Adipose tissue (tissue), 3 donors: ENCODE measurements around the gene VWDE. TPM values are rescaled to one million over a fixed set of nuclear protein-coding genes. Genes with fewer than 3 reads are reported as not detected.
"Not testable (repeated sequence)": the region's sequence is repeated elsewhere in the genome, so short reads cannot be mapped to it uniquely, and the experiment has no call there.

Experiments used
- H3K27ac ChIP-seq: one replicate; pipeline ENCODE4 v1.5.1; 2013; ENCODE audit warnings: low read depth, low read length
- WGBS, 3 donors: extraction: QIAGEN DNeasy Blood & Tissue Kit; methylation state at CpG; one replicate each; pipeline ENCODE4 v1.1.7; 2013; 5-methylcytosine and 5-hydroxymethylcytosine counted together
- polyA plus RNA-seq, 3 donors: library from polyadenylated mRNA; stranded (reverse); fragments of 200-250 nt; gene quantifications; one replicate each; pipeline ENCODE4 v1.2.3, GENCODE V29; 2013
- donor health status: healthy with polysubstance abuse.
- donor health status: Bipolar disorder and iron deficiency.
- donor health status: healthy.

Gene VWDE
- polyA plus RNA-seq, 3 donors, result 0.20 TPM; not detected in 2

DNA sequence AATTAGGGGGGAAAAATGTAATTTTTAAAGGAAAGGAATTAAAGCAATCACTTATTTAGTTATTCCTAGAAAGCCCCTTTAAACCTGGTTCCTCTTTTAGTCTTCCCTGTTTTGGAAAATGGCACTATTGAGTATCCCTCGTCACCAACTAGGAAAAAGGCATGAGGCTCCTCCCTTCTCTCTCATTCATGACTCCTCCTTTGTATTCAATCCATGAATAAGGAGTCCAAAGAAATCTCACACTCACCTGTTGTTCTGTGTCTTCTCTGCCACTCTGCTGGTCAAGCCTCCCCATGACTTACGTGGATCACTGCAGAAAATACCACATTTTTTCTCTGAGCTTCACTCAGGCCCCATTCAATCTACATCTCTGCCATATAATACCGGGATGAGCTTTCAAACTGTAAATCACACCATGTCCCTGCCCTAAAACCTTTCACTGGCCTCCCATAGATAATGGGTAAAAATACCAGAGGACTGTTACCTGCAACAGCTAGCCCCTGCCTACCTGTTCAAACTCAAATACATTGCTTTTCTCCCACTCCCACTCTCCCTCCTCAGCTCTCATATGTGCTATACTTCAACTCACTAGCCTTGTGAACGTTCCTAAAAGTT, 5.5 kb upstream of the VWDE start:
- no peak overlapping the region for H3K27ac ChIP-seq
- 64 to 73% (median 72%) methylated on average over 4 of the region's 4 CpGs for WGBS, 3 donors

DNA sequence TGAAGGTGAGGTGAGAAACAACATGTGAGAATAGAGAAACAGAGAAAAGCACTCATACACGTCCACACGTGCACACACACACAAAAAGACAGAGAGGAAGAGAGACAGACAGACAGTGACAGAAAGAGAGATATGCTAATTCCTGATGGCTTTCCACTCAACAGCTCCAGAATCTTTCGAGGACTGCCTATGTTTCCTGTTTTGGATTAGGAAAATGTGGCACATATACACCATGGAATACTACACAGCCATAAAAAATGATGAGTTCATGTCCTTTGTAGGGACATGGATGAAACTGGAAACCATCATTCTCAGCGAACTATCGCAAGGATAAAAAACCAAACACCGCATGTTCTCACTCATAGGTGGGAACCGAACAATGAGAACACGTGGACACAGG, 4.0 kb upstream of the VWDE start:
- 85 to 96% (median 91%) methylated on average over 6 to 8 of the region's 8 CpGs for WGBS, 3 donors

DNA sequence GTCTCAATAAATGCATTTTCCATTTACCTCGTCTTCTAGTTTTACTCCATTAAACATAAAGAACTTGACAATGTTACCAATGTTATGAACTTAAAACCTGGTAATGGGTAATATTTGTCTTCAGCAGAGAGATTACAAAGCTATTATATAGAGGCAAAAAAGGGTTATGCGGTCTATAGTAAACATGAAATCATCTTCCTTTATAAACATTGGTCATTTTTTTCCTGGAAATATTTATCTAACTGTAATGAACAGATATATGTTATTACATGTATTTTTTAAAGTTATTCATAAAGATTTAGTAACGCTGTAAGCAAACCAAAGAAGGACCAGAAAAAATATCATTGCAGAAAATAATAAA, 1.3 kb downstream of the VWDE start:
- 72 to 87% (median 84%) methylated on average over 3 of the region's 3 CpGs for WGBS, 3 donors
- no peak overlapping the region for H3K27ac ChIP-seq

More for the DNA sequence above, 4.0 kb upstream of the VWDE start:
- H3K27ac ChIP-seq, result not testable (repeated sequence)

DNA sequence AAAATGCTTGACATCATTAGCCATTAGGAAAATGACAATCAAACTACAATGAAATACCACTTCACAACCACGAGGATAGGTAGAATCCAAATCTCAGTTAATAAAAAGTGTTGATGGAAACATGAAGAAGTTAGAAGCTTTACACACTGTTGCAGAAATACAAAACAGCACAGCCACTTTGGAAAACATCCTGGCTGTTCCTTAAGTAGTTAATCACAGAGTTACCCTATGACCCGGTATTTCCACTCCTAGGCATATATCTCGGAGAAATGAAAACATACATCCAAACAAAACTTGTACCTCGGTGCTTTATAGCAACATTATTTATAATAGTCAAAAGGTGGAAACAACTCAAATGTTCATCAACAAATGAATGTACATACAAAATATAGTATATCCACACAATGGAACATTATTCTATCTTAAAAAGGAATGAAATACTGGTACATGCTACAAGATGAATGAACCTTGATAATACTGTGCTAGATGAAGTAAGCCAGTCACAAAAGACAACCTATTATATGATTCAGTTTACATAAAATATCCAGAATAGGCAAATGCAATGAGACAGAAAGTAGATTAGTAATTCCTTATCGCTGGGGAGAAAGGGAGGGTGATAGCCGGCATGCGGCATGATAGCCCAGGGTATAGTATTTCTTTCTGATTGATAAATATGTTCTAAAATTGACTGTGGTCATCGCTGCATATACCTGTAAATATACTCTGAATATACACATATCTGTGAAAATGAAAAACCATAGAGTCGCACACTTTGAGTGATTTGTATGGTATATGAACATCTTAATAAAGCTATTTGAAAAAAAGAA, 1.9 kb downstream of the VWDE start:
- H3K27ac ChIP-seq, result no peak overlapping the region

DNA sequence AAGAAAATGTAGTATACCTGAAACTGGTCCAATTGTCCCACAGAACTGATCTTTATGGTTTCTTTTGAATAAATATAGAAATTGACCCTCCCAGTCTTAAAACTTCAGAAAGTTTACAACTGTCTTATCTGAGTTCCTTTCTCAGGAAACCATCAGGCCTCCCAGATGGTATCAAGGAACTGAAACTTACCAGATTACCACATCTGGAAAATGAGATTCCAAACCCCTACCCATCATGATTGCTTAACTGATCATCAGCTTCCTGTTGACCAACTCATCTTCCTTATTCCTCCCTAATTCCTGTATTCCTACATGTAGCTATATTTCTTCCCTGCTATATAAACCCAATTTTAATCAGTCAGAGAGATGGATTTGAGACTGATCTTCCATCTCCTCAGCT, 5.5 kb downstream of the VWDE start:
- no peak overlapping the region for H3K27ac ChIP-seq

More for the DNA sequence above, 1.9 kb downstream of the VWDE start:
- 77 to 83% (median 82%) methylated on average over 9 of the region's 9 CpGs for WGBS, 3 donors

DNA sequence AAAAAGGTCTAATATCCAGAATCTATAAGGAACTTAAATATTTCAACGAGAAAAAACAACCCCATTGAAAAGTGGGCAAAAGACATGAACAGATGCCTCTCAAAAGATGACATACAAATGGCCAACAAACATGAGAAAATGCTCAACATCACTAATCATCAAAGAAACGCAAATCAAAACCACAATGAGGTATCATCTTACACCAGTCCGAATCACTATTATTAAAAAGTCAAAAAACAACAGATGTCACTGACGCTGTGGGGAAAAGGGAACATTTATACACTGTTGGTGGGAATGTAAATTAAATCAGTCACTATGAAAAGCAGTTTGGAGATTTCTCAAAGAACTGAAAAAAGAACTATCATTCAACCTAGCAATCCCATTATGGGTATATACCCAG, 6.0 kb downstream of the VWDE start:
- no peak overlapping the region for H3K27ac ChIP-seq
- 87 to 97% (median 93%) methylated on average over 4 of the region's 4 CpGs for WGBS, 3 donors

DNA sequence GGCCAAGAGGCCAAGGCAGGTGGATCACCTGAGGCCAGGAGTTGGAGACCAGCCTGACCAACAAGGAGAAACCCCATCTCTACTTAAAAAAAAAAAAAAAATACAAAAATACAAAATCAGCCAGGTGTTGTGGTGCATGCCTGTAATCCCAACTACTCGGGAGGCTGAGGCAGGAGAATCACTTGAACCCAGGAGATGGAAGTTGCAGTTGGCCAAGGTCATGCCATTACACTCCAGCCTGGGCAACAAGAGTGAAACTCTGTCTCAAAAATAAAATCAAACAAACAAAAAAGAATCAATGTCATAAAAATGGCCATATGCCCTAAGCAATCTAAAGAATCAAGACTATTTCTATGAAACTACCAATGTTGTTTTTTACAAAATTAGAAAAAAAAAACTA, 7.0 kb downstream of the VWDE start:
- WGBS, 3 donors, result 81 to 92% (median 85%) methylated on average over 1 of the region's 1 CpG

DNA sequence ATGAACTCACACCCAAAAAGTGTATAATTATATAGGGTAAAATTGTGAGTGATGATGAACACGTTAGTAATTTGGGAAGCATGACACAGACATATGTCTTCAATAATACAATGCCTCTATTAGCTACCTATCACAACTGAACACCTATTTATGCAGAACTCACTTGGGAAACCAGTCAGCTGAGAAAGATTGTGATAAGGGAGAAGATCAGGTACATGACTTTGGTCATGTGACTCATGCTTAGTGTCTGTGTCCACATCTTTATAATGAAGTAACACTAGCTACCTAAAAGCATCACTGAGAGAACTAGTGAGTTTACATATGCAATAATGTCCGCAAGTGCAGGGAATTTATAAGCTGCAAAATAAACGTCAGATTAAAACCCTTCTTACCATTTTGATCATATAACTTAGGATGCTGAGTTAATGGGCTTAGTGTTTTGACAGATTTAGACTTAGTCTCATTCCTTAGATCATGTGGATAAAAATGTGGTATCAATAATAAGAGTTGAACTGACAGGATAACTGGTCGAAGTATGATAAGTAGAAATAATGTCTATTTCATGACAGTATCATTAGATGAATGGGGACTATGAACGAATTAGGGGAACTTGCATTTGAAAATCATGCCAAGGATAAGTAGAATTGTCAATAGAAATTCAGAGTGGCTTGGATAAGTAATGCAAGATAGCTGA, 11.6 kb downstream of the VWDE start:
- 58 to 83% (median 74%) methylated on average over 5 of the region's 5 CpGs for WGBS, 3 donors
- no peak overlapping the region for H3K27ac ChIP-seq

More for the DNA sequence above, 7.0 kb downstream of the VWDE start:
- not testable (repeated sequence) for H3K27ac ChIP-seq

DNA sequence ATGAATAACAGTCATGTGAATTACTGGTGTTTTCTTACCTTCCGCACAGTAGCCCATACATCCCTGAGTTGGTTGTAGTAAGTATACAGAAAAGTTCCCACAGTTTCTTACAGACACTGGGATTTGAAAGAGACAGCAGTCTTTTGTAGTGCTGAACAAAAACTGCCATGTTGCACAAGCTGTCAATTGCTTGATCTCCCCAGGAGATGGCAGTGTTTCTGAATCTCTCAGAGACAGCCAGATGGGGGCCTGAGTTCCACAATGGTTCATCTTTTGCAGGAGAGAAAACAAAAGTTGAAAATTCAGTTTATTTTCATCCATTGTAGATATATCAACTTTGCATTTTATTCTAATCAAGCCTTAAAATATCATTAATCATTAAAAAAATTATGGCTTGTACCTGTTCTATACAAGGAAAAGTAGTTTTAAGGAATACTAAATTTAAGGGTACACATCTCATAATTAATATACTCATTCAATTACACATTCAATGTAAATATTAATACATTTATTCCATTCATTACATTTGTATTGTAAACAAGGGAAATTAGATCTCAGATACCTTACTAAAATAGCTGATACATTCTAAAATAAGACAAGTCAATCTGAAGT, 14.5 kb downstream of the VWDE start:
- H3K27ac ChIP-seq, result no peak overlapping the region
- 59 to 87% (median 73%) methylated on average over 1 of the region's 1 CpG for WGBS, 3 donors

DNA sequence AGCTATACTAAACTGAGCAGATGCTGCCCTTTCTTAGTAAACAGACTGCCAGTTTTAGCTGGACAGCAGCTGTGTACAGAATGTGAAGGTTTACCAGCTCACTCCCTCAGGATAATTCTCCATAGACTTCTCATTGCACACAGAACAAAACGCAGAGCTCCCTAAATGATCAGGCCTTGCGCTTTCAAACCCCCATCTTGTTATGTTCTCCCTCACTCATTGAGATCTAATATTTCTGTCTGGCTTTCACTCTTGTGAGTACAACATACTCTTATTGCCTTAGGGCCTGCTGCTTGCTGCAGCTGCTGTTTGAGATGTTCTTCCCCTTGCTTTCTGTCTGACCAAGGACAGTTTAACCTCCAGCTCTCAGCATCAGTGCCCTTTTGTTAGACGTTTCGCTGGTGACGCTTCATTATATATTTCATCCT, 17.3 kb downstream of the VWDE start:
- WGBS, 3 donors, result 76 to 87% (median 85%) methylated on average over 5 of the region's 5 CpGs
- H3K27ac ChIP-seq, result no peak overlapping the region

DNA sequence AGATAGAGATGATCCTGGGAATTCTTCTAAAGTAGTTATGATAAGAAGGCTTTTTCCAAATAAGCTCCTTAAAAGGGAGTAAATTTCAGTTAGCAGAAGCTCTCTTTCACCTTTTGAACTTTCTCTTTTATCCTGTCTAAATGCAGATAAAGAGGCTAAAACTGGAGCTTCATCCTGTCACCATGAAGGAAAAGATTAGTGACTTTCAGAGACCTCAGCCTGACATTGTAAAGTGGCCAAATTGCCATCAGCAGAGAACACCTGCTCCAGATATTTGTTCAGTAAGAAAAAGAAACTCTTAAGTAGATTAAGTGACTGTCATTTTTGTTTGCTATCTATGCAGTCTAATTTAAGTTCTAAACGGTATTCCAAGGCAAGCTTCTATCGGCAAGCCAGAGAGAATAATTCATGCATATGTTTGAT, 18.3 kb downstream of the VWDE start:
- H3K27ac ChIP-seq, result no peak overlapping the region
- 20 to 53% (median 41%) methylated on average over 2 of the region's 2 CpGs for WGBS, 3 donors

DNA sequence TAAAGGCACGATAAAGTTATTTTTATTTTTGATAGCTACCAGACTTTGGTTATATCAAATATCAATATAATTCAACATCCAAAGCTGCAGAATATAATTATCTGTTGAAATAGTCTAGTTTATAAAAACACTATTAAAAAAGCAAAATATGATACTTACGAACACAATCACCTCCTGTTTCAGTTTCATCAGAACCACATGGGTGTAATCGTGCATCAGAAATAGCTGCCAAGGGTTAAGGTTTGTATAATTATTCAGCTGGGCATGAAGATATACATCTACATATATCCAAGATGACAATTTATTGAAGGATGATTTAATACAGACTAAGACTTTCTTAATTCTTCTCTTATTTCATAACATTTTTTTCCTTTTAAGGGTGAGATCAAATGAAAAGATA, 20.3 kb downstream of the VWDE start:
- 78 to 90% (median 83%) methylated on average over 3 of the region's 3 CpGs for WGBS, 3 donors

DNA sequence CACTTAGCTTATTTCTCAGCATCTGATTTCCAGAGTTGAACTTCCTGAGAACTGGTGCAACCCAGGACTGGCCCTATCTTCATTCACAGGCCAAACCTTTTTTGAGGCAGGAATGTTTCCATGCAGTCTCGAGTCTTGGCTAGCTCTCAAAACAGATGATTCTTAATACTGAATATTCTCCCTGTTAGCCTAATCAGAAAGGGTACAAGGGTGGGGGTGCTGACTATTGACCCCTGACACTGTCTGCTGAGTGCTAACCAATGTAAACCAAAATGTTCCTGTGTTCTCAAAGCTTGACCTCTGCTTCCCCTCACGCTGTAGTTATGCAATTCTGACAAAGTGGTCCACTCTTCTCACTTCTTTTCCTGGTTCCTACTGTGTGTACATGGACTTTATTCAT, 25.3 kb downstream of the VWDE start:
- 58 to 70% (median 65%) methylated on average over 2 of the region's 2 CpGs for WGBS, 3 donors
- H3K27ac ChIP-seq, result no peak overlapping the region

More for the DNA sequence above, 20.3 kb downstream of the VWDE start:
- no peak overlapping the region for H3K27ac ChIP-seq

DNA sequence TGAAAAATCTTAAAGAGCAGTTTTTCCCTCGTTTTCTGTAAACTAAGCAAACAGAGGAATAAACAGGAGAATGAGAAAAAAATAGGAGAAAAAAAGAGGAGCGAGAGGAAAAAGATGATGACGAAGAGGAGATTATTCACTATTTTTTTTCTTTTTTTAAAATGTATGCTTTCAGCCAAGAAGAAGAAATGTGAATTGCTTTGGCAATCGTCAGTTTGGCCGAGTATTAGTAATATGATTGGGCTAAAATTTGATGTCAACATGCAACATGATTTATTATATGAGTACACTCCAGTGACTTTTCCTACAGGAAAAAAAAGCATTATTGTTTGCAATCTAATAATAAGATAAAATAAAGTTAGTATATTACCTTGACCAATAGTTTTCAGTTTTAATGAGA, 26.3 kb downstream of the VWDE start:
- no peak overlapping the region for H3K27ac ChIP-seq
- 65 to 76% (median 72%) methylated on average over 5 of the region's 5 CpGs for WGBS, 3 donors

DNA sequence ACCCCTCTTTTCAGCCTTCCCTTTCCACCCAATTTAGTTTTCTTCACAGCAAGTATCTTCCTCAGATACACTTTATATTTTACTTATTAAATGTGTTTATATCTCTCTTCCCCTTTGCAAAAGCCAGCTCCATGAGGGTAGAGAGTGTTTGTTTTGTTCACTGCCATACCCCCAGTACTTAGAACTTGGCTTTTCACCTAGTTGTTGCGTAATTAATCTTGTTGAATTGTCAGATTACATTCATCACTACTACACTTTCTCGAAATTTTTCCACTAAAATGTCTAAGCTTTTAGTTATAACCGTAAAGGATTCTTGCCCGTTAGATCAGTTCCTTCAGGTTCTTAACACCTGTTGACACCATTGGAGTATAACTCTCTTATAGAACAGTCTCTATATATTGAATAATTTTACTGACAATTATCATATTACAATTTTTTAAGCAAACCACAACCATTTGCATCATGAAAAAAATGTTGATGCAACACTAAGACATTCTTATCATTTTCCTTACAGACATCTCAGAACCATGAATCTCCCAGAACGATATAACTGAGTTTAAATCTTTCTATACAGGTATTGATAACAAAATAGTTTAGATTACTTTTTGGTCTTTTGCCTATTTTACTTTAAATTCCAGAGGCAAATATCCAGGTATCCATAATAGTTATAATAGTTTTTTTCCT, 29.9 kb downstream of the VWDE start:
- 68 to 77% (median 72%) methylated on average over 5 of the region's 5 CpGs for WGBS, 3 donors
- H3K27ac ChIP-seq, result no peak overlapping the region

DNA sequence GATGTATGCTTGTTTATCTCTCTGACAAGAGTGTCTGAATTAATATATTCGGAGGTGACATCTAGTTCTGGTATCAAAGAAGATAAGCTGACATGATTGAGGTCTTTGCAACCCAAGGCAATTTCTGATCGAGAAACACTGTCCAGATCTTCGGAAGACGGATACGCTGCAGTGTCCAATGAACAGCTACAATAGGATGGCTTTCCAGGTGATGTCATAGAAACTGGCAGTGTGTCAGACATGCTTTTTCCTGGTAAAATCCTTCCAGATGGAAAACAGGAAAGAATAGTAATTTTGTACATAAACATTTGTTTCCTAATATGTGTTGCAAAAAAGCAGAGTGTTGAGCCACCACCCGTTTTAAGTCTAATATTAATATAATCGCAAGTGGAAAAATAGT, 33.4 kb downstream of the VWDE start:
- WGBS, 3 donors, result 66 to 78% (median 67%) methylated on average over 7 of the region's 7 CpGs
- no peak overlapping the region for H3K27ac ChIP-seq

DNA sequence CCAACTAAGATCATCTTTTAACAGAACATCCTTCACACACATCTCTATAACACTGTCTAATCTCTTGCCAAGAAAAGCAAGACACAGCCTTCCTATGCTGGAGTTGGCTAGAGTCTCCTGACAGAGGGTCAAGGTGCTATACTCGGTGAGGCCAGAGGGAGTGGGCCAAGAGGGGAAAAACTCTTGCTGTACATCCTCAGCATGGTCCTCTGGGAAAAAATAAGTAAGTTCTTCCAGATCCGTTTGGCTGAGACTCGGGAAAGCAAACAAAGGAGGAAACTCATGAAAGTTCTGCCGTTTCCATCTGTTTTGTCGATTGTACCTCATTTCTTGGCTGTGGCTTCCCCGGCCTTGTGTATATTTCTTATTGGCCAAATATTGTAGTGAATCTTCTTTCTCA, 33.9 kb downstream of the VWDE start:
- WGBS, 3 donors, result 49 to 56% (median 55%) methylated on average over 6 of the region's 6 CpGs
- H3K27ac ChIP-seq, result no peak overlapping the region

DNA sequence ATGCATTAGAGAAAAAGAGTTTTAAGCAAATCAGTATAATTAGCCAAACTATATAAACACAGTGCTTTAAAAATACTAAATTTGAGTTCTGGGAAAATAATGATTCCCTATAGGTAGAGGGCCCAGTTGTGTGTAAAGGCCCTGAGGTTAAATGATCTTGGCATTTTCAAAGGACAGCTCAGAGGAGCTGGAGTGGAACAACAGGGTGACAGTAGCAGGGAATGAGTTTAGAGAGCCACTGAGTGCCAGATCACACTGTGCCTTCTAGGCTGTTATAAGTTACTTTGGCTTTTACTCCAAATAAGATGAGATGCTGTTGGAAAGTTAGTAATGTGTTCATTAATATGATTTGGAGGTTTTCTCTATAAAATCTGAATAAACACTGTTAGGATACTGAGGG, 34.6 kb downstream of the VWDE start:
- H3K27ac ChIP-seq, result no peak overlapping the region

DNA sequence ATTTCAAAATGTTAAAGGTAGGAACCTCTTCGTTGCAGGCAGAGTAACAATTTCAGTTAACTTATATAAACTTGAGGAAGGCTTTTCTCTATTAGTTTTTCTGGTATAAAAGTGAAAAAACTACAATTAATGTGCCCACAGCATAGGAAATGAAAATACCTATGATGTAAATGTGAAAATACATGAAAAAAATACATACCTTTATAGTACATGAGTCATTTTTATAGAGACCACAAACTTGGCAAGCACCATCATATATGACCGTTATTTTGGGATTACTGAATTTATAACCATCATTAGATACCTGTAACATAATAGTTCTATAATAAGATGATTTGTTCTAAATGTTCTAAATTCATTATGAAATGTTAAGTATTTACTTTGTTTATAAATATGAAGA, 42.7 kb downstream of the VWDE start:
- H3K27ac ChIP-seq, result no peak overlapping the region
- WGBS, 3 donors, result 42 to 53% (median 45%) methylated on average over 2 of the region's 2 CpGs
